ENCODE data around the gene SMCHD1.

- TF ChIP-seq CTCF (IDR thresholded peaks at IDR 0.05; ENCODE audit: insufficient read depth, low read length) (no peak), POLR2AphosphoS5 (IDR thresholded peaks at IDR 0.05; ENCODE audit: low read depth) (no peak), REST (IDR thresholded peaks at IDR 0.05; ENCODE audit: insufficient replicate concordance, low read depth) (no peak), GABPA (IDR thresholded peaks at IDR 0.05; ENCODE audit: low read depth) (no peak)
Observed at GRCh38 chr18:2850816-2851215, 195.3 kb downstream of the SMCHD1 start.

Data from HL-60 (cell line).